ENCODE data around the gene ZNF469.

The ZNF469 gene

GRCh38 chr16:88346680-88347505, 35.9 kb upstream of the ZNF469 start:
- no peak for DNase-seq (ENCODE audit: low read depth in 2 of 2)

GRCh38 chr16:88347656-88348376, 34.9 kb upstream of the ZNF469 start:
- no peak for DNase-seq (ENCODE audit: low read depth in 2 of 2)

DNA sequence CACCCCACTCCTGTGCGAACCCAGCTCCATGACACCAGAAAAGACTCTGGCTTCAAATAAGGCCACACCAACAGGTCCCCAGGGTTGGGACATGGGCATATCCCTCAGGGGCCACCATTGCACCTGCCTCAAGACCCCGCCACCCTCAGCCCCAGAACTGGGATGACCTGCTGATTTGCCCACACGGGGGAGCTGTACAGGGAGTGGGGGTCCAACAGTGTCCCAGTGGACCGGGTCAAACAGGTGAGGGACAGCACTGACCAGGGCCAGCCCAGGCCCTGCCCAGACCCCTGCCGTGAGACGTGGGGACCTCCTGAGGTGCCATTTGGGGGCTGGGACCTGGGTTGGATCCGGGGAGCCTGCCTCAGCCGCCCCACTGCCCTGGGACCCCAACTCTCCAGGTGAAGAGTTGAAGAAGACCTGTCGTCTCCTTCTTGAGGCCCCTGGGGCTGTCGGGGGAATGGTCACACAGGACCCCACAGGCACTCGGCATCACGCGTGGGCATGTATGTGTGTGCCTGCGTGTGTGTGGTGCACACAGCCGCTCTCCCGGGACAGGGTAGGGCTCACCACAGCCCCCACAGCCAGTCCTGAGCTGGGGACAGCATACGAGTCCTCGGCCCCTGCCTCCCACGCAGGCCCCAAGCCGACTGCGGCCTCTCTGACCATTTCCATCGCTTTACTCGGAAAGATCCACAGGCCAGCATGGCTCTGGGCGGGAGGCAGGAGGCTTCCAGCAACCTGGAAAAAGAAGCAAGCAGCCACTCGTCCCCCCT, 34.2 kb upstream of the ZNF469 start:
- DNase-seq (ENCODE audit: low read depth in 2 of 2): no peak

- DNase-seq (ENCODE audit: low read depth in 2 of 2): no peak
Observed at GRCh38 chr16:88349153-88349902, 33.4 kb upstream of the ZNF469 start.

DNA sequence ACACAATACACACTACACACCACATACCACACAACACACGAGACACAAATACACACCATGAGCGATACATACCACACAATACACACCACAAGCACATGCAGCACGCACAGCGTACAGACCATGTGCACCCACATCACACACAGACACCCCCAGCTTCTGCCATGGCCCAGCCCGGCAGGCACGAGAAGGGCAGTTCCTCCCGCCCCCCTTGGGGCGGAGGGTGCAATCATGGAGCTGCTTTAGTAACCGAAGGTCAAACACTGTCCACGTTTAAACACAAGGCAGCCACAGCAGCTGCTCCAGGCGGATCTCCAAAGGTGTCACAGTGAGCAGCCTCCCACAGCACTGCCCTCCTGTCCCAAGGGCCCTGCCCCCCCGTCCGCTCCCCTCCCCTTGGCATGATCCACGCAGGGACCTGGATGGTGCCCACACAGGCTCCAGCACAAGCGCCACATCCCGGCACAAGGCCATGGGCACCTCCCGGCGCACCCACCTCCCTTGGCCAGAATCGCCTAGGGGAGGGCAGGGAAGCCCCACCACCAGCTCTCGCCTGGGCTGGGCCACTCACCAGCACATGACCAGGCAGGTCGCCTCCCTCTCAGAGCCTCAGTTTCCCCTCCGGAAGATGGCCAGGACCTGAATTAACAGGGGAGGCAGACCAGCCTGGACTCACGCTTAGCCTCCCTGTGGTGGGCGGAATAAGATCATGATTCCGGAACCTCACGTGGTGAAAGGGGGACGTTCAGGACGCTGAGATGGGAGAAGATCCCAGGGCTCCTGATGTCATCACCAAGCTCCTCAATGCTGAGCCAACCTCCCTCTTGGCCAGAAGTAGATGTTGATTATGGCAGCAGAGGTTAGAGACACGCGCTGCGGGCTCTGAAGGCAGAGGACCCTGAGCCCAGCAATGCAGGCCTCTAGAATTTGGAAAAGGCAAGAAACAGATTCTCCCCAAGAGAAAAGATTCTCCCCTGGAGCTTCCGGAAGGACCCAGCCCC, 32.6 kb upstream of the ZNF469 start:
- DNase-seq (ENCODE audit: low read depth in 2 of 2): no peak

DNA sequence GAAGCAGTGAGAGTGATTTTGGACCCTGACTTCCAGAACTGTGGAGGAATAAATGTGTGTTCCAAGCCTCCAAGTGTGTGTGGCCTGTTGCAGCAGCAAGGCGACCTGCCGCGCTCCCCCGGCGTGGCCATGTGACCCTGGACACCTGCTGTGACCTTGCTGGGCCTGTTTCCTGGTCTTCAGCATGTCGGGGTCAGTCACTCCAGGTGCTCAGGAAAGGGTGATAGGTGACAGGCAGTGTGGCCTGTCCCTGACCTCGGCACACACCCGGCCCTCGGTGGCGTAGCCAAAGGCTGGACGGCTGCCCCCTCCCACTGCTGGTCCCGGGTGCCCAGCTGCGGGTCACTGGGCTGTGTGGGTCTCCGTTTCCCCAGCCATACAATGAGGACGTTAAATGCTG, 31.8 kb upstream of the ZNF469 start:
- DNase-seq (ENCODE audit: low read depth in 2 of 2): no peak

DNA sequence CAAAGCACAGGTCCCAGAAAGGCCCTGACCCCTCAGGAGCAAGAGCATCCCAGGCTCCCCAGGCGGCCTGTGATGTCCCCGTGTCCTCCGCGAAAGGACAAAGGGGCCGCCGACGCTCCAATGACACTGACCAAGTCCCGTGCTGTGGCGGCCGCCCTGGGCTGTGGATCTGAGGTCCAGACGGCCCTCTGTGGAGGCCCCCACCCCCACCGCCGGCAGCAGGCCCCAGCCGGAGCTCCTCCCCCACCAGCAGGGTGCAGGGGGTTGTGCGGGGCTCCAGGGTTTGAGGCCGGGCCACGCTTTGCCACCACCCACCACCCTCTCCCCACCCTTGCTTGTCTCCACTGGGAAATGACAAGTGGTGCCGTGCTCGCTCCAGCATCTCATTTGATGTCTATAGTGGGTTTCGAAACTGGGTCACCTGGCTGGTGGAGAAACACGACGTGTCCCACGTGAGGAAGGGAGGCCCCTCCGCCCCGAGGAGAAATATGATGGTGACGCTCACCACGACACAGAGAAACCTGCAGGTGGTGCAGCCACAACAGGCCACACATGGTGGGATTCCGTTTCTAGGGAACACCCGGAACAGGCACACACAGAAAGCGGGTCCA, 31.2 kb upstream of the ZNF469 start:
- no peak for DNase-seq (ENCODE audit: low read depth in 2 of 2)

DNA sequence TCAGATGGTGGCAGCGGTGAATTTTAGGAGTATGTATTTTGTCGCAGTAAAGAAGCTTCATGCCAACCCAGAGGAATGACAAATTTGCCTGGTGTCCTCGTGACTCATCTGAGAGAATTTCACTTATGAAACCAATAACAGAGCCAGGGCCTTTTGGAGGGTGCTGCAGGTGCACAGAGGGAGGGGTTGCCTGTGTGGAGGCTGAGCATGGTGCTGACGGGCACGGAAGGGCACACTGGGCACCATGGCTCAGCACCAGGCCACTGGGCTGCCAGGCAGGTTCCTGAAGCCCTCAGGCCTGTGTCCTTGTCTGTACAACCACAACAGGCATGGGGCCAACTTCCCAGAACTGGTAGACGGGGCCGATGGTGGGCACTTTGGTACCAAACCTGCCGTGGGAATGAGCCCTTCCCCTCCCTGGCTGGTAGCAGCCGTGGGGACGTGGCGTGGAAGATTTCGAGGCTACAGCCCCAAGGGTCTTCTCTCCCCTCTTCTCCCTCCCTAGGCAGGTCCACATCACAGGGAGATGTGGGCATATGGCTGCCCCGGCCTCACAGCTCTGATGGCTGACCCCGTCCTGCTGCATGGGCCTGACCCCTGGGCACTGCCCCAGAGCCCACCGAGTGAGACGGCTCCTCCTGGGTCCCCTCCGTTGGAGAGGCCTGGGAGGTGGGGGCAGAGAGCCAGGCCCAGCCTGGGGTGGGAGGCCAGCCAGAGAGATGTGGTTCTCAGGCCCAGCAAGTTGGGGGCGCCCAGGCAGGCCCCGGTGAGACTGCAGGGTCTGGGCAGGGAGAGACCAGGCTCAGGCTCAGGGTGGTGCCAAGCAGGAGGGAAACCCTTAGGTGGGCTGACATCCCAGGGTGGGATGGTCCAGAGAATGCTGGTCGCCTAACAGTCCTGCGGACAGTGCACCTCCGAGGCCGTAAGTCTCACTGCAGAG, 30.2 kb upstream of the ZNF469 start:
- no peak for DNase-seq (ENCODE audit: low read depth in 2 of 2)

DNA sequence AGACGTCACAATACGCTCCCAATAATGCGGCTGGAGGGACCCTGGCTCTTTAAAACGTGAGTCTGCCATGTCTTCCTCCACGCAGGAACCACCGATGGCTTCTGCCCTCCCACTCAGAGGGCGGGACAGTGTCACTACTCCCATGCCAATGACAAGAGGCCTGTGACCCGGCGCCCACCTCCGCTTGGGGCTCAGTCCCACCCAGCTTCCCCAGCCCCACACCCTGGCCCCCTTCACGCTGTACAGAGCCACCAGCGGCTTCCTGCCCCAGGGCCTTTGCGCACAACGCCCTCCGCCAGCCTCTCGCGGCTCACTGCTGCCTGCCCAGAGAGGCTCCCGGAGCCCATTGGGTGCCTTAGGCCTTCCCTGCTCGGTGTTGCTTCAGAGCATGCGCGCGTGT, 29.5 kb upstream of the ZNF469 start:
- no peak for DNase-seq (ENCODE audit: low read depth in 2 of 2)

DNA sequence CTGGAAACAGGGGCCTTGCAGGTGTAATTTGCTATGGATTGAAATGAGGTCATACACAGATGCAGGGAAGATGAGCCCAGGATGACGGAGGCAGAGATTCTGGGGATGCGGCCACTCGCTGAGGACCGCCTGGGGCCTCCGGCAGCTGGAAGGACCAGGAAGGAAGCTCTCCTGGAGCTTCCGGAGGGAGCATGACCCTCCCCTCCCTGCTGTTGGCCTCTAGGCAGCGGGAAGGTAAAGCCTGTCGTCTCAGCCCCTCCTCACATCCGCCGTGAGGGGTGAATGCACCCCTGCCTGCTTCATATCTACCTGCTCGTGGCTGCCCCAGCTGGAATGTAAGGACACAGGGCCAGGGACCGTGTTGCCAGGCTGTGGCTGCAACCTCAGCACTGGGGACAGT, 29.1 kb upstream of the ZNF469 start:
- DNase-seq (ENCODE audit: low read depth in 2 of 2): no peak

- DNase-seq (ENCODE audit: low read depth in 2 of 2): no peak
Observed at GRCh38 chr16:88354229-88355092, 28.3 kb upstream of the ZNF469 start.

GRCh38 chr16:88355093-88355388, 27.7 kb upstream of the ZNF469 start:
- DNase-seq (ENCODE audit: low read depth in 2 of 2): no peak

- no peak for DNase-seq (ENCODE audit: low read depth in 2 of 2)
Observed at GRCh38 chr16:88355389-88356123, 27.2 kb upstream of the ZNF469 start.

DNA sequence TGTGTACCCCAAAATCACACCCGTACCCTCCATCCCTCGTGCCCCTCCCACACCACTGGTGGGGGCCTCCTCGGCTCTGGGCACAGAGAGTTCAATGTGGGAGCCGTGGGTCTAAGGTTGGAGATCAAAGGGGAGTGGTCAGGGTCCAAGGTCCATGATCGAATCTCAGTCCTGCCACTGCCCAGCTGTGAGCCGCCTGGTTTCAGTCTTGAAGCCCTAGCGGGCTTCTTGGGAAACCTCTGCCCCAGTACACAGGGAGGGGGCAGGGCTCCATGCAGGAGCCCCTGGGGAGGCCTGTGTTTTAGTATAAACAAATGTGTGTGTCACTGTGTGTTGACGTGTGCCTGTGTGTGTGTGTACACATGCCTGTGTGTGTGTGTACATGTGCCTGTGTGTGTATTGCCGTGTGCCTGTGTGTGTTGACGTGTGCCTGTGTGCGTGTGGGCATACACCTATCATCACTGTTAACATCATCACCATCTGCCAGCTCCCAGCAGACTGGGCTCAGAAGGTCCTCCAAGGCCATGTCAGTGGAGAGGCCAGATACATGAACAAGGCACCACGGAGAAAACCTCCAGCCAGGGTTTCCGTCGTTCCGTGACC, 26.5 kb upstream of the ZNF469 start:
- DNase-seq (ENCODE audit: low read depth in 2 of 2): no peak

GRCh38 chr16:88356727-88357199, 26.0 kb upstream of the ZNF469 start:
- DNase-seq (ENCODE audit: low read depth in 2 of 2): no peak

DNA sequence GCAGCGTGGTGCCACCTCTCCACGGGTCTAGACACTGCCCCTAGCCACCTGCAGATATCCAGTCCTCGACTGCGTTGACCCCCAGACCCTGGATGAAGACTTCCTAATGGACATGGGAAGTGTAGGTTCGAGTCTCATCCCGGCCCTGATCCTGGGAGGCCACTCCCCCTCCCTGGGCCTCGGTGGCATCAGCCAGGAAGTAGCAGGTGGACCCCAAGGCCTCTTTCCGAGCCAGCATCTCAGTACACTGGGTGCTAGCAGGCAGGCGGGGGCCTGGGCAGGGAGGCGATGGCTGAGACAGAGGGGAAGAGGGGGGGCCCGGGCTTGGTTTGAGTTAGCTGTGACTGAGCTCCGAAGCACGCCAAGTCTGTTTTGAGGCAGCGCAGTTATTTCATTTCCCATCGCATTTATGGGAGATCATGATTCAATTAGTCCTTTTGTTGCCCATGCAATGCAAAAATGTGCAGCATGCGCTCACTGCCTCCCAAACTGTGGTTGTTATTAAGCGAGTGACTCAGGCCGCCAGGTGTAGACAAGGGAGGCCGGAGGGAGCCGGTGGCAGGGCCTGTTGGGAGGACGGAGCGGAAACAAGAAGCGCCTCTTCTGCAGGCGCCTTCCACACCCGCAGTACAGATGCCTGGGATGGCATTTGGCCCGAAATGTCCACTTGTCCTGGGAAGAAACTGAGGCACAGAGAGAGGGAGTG, 25.3 kb upstream of the ZNF469 start:
- DNase-seq (ENCODE audit: low read depth in 2 of 2): no peak

Measured in stimulated activated CD4-positive, alpha-beta T cell treated with anti-CD3 and anti-CD28 coated beads, Interleukin-15, amount 100 ng/mL, for 48 hours (primary cell).